B cell (primary cell): Measurements from ENCODE around the gene PLPP3. TPM values are rescaled to one million over a fixed set of nuclear protein-coding genes. Genes with fewer than 3 reads are reported as not detected.
A peak's percentile ranks its signal among the peaks of the same experiment; 100 is the strongest.

Experiments
- ATAC-seq: fragments of 200-7000 bp; cut with Tn5 transposase; one replicate; pipeline ENCODE4 v1.10.0; 2021; ENCODE audit warnings: low read depth, mild to moderate bottlenecking, moderate number of reproducible peaks, moderate library complexity
- CTCF ChIA-PET: fragments of 350-600 bp; sonication (Branson Sonifier 250); formaldehyde crosslinking; loops from one replicate; lab custom pipeline; 2021; ENCODE audit warnings: antibody characterized with exemption, inconsistent platforms; lab: Charles Lee
- POLR2A ChIA-PET: fragments of 350-600 bp; sonication (Branson Sonifier 250); formaldehyde crosslinking; loops from one replicate; lab custom pipeline; 2021; ENCODE audit warnings: antibody characterized with exemption; lab: Charles Lee
- DNase-seq: peaks from one replicate; pipeline ENCODE4 v3.0.0; 2013
- H2AFZ ChIP-seq: 2 replicates; pipeline ENCODE4 v1.6.1; 2012; ENCODE audit warnings: mild to moderate bottlenecking, low read depth, low read length; ENCODE audit not compliant: insufficient read depth, poor library complexity, severe bottlenecking
- H3K27ac ChIP-seq, 2 donors: 1 replicate in 1 of 2; 2 replicates in 1 of 2; pipeline ENCODE4 v1.5.1; 2012 to 2013; ENCODE audit warnings: low read length in 2 of 2, mild to moderate bottlenecking in 2 of 2, moderate library complexity in 1 of 2
- H3K27me3 ChIP-seq, 4 experiments: fragments of 200-600 bp in 1 of 4; sonication (generic) in 1 of 4; replicated peaks in 1 of 4; 1 replicate in 2 of 4; 2 replicates in 2 of 4; pipeline versions ENCODE4 v1.6.1 to v1.7.0; 2013 to 2016; ENCODE audit warnings: low read length in 3 of 4, mild to moderate bottlenecking in 2 of 4, mixed read lengths in 1 of 4, moderate library complexity in 1 of 4; ENCODE audit not compliant: insufficient read depth in 4 of 4, control insufficient read depth in 3 of 4; ENCODE audit errors: control extremely low read depth in 1 of 4
- H3K36me3 ChIP-seq, 2 experiments: replicated peaks in 1 of 2; 1 replicate in 1 of 2; 2 replicates in 1 of 2; pipeline versions ENCODE4 v1.6.1 to v1.7.1; 2013; ENCODE audit warnings: low read length in 1 of 2; ENCODE audit not compliant: insufficient read depth in 2 of 2, control insufficient read depth in 1 of 2; ENCODE audit errors: control extremely low read depth in 1 of 2, extremely low read depth in 1 of 2
- H3K4me1 ChIP-seq, 2 donors: fragments of 200-600 bp in 1 of 2; sonication (generic) in 1 of 2; 1 replicate in 1 of 2; 2 replicates in 1 of 2; pipeline versions ENCODE4 v1.5.1 to v1.6.1; 2013 to 2017; ENCODE audit warnings: low read length in 2 of 2; ENCODE audit not compliant: control insufficient read depth in 2 of 2, insufficient read depth in 2 of 2
- H3K4me2 ChIP-seq: replicated peaks from 2 replicates; pipeline ENCODE3; 2012; ENCODE audit warnings: mild to moderate bottlenecking, low read depth, low read length; ENCODE audit not compliant: poor library complexity, severe bottlenecking
- H3K4me3 ChIP-seq, 5 experiments: fragments of 200-600 bp in 1 of 5; sonication (generic) in 1 of 5; 1 replicate in 3 of 5; 2 replicates in 2 of 5; pipeline versions ENCODE4 v1.5.1 to v1.7.0; 2011 to 2016; ENCODE audit warnings: low read length in 4 of 5, mild to moderate bottlenecking in 4 of 5, low read depth in 2 of 5, control low read depth in 1 of 5, moderate library complexity in 1 of 5; ENCODE audit not compliant: insufficient read depth in 1 of 5; ENCODE audit errors: control extremely low read depth in 1 of 5, extremely low read depth in 1 of 5
- H3K79me2 ChIP-seq: fragments of 200-600 bp; sonication (generic); one replicate; pipeline ENCODE4 v1.6.0; 2016; ENCODE audit warnings: low read length; ENCODE audit not compliant: control insufficient read depth, insufficient read depth
- H3K9ac ChIP-seq: fragments of 200-600 bp; sonication (generic); 2 replicates; pipeline ENCODE4 v1.6.1; 2017; ENCODE audit warnings: mild to moderate bottlenecking, low read length, moderate library complexity
- H3K9me3 ChIP-seq, 3 donors: one replicate each; pipeline versions ENCODE4 v1.6.1 to v1.7.1; 2013; ENCODE audit warnings: low read length in 2 of 3; ENCODE audit not compliant: control insufficient read depth in 2 of 3, insufficient read depth in 1 of 3; ENCODE audit errors: control extremely low read depth in 1 of 3
- H4K20me1 ChIP-seq: 2 replicates; pipeline ENCODE4 v1.6.0; 2012; ENCODE audit warnings: mild to moderate bottlenecking, low read length; ENCODE audit not compliant: insufficient read depth, control insufficient read depth, poor library complexity, severe bottlenecking
- H3K27ac Mint-ChIP-seq: one replicate; pipeline ENCODE4 v1.8.0; 2021; ENCODE audit warnings: mixed read lengths
- H3K27me3 Mint-ChIP-seq: one replicate; pipeline ENCODE4 v1.8.0; 2021; ENCODE audit warnings: mixed read lengths
- H3K4me1 Mint-ChIP-seq: one replicate; pipeline ENCODE4 v1.8.0; 2021; ENCODE audit warnings: mixed read lengths
- H3K4me3 Mint-ChIP-seq: one replicate; pipeline ENCODE4 v1.8.0; 2021; ENCODE audit warnings: mixed read lengths
- H3K9me3 Mint-ChIP-seq: one replicate; pipeline ENCODE4 v1.8.0; 2022; ENCODE audit warnings: mixed read lengths; ENCODE audit not compliant: insufficient read depth
- CTCF ChIP-seq: fragments of 200-600 bp; IDR thresholded peaks from one replicate; pipeline ENCODE4 v1.8.0; 2022; ENCODE audit warnings: antibody characterized with exemption, mild to moderate bottlenecking
- EZH2 ChIP-seq: IDR thresholded peaks from 2 replicates; pipeline ENCODE4 v1.6.1; 2012; ENCODE audit warnings: borderline replicate concordance, low read depth, mild to moderate bottlenecking, moderate library complexity, low read length; ENCODE audit not compliant: insufficient read depth, poor library complexity, severe bottlenecking
- WGBS: methylation state at CpG from one replicate; pipeline ENCODE4 v1.1.5; 2013; ENCODE audit warnings: missing lambda C conversion rate; ENCODE audit not compliant: insufficient coverage; 5-methylcytosine and 5-hydroxymethylcytosine counted together
- intact Hi-C: fragments of 100-400 bp; cut with micrococcal nuclease; formaldehyde crosslinking; loops from one replicate; pipeline ENCODE4 v1.10.0; 2022
- polyA plus RNA-seq: library from polyadenylated mRNA; depleted of rRNA; stranded (reverse); fragments of >200 nt; gene quantifications from 2 replicates; pipeline ENCODE4 v1.2.3, GENCODE V29; 2012
- total RNA-seq, 2 donors: library from RNA; stranded (reverse); fragments of 120-200 nt in 1 of 2; gene quantifications; 1 replicate in 1 of 2; 2 replicates in 1 of 2; pipeline versions ENCODE4 v1.2.3 to v1.2.4, GENCODE V29; 2013 to 2022

PLPP3 gene
- total and polyA plus RNA-seq, 2 donors (not counting 1 experiment from before 2014, with no cell fraction given), result 1.8 to 2.9 TPM

GRCh38 chr1:56577406-56578137, 1.8 kb downstream of the PLPP3 start:
- ChIA-PET CTCF (interaction anchor here (0.6 to 8.1 kb wide), 16 partner anchors 7 to 1403 kb away, joined by 3 to 85 read pairs (median 4); no protein-coding TSS in a partner anchor), POLR2A (no interaction called here)
- H3K79me2 ChIP-seq, result peaks cover 13% of the 10 kb centered on the region
- 65% methylated on average over 11 of the region's 12 CpGs for WGBS
- peak overlapping the region; percentile 76 for H3K27ac Mint-ChIP-seq
- peak overlapping the region; percentile 51 to 84 (median 72) for H3K4me3 ChIP-seq
- peak overlapping the region in 1 of 2 donors; percentile 19 for H3K27ac ChIP-seq
- DNase-seq (no peak), ATAC-seq (no peak)
- peak overlapping the region; percentile 99 for H3K4me3 Mint-ChIP-seq
- no peaks in the 10 kb centered on the region for H3K27me3 ChIP-seq
- peaks cover 3% of the 10 kb centered on the region for H3K27me3 Mint-ChIP-seq
- peak overlapping the region; percentile 90 for H3K4me2 ChIP-seq
- H3K9ac ChIP-seq, result peak overlapping the region; percentile 75
- H3K9me3 Mint-ChIP-seq, result no peaks in the 10 kb centered on the region
- peak overlapping the region; percentile 89 for H2AFZ ChIP-seq
- H3K36me3 ChIP-seq, result no peaks in the 10 kb centered on the region
- peaks cover 58% of the 10 kb centered on the region for H3K4me1 Mint-ChIP-seq
- no peaks in the 10 kb centered on the region for H4K20me1 ChIP-seq
- H3K9me3 ChIP-seq, result no peaks in the 10 kb centered on the region
- no peak for TF ChIP-seq EZH2
- TF ChIP-seq CTCF, result no peak
- H3K4me1 ChIP-seq, result peaks cover 35 to 41% of the 10 kb centered on the region in 2 donors
- intact Hi-C loops, result loop anchor here (2.0 to 10.0 kb wide), 5 partner anchors 51 to 1103 kb away; no protein-coding TSS in a partner anchor

- ChIA-PET POLR2A (interaction anchor here (0.6 to 1.4 kb wide), 2 partner anchors 1265 to 1362 kb away, joined by 4 to 9 read pairs; partner anchors contain the start of gene USP24), CTCF (interaction anchor here (0.8 to 8.1 kb wide), 15 partner anchors 8 to 1292 kb away, joined by 3 to 85 read pairs (median 4); no protein-coding TSS in a partner anchor)
- ATAC-seq (peak; percentile 48), DNase-seq (peak; percentile 67)
- H3K4me1 ChIP-seq, result peaks cover 35 to 41% of the 10 kb centered on the region in 2 donors
- H3K27ac ChIP-seq, result peak overlapping the region in 1 of 2 donors; percentile 19
- no peaks in the 10 kb centered on the region for H3K9me3 Mint-ChIP-seq
- H3K9me3 ChIP-seq, result no peaks in the 10 kb centered on the region
- H3K4me1 Mint-ChIP-seq, result peaks cover 60% of the 10 kb centered on the region
- H3K4me3 Mint-ChIP-seq, result peak overlapping the region; percentile 99
- intact Hi-C loops, result loop anchor here (2.0 to 10.0 kb wide), 5 partner anchors 50 to 1102 kb away; no protein-coding TSS in a partner anchor
- no CpG with 5 or more reads among the region's 1 CpG for WGBS
- H4K20me1 ChIP-seq, result no peaks in the 10 kb centered on the region
- H3K36me3 ChIP-seq, result no peaks in the 10 kb centered on the region
- H3K9ac ChIP-seq, result no peak overlapping the region
- no peak overlapping the region for H2AFZ ChIP-seq
- peak overlapping the region in 3 of 5 experiments; percentile 5 to 84 (median 9) for H3K4me3 ChIP-seq
- peak overlapping the region; percentile 76 for H3K27ac Mint-ChIP-seq
- peaks cover 3% of the 10 kb centered on the region for H3K27me3 Mint-ChIP-seq
- no peaks in the 10 kb centered on the region for H3K27me3 ChIP-seq
- peak overlapping the region; percentile 90 for H3K4me2 ChIP-seq
- TF ChIP-seq EZH2 (no peak), CTCF (peak; percentile 29)
- peaks cover 19% of the 10 kb centered on the region for H3K79me2 ChIP-seq
Measured at GRCh38 chr1:56576880-56577405, 2.4 kb downstream of the PLPP3 start.
